T-helper 1 cell treated with Interleukin-12 subunit alpha and Interleukin-12 subunit beta and Interleukin-4 antibody, amounts not matched to agents 30 μg/mL and 1 μg/mL, for 36 hours (primary cell): ENCODE measurements around the gene METTL16.

Source experiments
- H3K27ac Mint-ChIP-seq: one replicate; pipeline ENCODE4 v1.8.0; 2021; ENCODE audit warnings: mild to moderate bottlenecking, mixed read lengths
- H3K27me3 Mint-ChIP-seq: one replicate; pipeline ENCODE4 v1.8.0; 2021; ENCODE audit warnings: low read depth, mixed read lengths
- H3K36me3 Mint-ChIP-seq: one replicate; pipeline ENCODE4 v1.8.0; 2021; ENCODE audit warnings: low read depth, mixed read lengths
- H3K4me1 Mint-ChIP-seq: one replicate; pipeline ENCODE4 v1.8.0; 2021; ENCODE audit warnings: low read depth, mixed read lengths
- H3K4me3 Mint-ChIP-seq: one replicate; pipeline ENCODE4 v1.8.0; 2021; ENCODE audit warnings: mild to moderate bottlenecking, moderate library complexity, mixed read lengths
- H3K9me3 Mint-ChIP-seq: one replicate; pipeline ENCODE4 v1.8.0; 2021; ENCODE audit warnings: mixed read lengths

Gene METTL16

DNA sequence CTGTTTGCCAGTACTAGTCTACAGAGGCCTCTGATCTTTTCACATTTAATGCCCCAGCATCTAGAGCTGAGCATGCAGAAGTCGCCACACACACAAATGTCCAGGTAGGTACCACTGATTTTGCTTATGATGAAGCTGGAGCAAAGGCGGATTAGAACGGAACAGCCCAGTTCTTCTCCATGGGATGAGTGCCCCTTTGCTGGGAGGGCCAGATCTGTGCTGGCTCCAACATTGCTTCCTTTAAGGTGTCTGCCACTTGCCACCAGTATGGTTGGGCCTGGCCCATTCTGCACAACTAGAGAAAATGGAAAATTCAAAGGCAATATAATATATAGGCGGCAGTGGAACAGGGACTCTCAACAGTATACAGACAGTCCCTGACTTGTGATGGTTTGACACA, 108.6 kb downstream of the METTL16 start:
- Mint-ChIP-seq H3K27me3 (no peaks in the 10 kb centered on the region), H3K4me1 (peaks cover 26% of the 10 kb centered on the region), H3K27ac (no peak overlapping the region), H3K36me3 (peaks cover 2% of the 10 kb centered on the region), H3K9me3 (no peaks in the 10 kb centered on the region), H3K4me3 (peak overlapping the region; percentile 13)

DNA sequence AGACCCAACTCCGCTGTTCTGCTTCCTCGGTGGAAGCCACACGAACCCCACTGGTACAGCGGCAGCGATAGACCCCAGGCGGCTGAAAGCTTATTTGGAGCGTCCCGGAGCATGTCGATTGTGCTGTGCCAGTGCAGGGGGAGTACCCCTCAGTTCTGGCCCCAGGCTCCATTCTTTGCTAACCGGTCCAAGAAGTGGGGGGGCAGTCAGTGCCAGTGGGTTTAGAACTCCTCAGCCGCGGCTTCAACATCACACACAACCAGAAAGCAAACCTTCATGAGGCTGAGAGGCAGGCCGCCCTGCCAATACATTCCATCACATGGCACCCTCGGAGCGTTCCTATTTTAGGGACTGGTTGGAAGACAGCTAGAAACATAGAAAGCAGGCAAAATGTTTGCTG, 109.1 kb downstream of the METTL16 start:
- H3K27me3 Mint-ChIP-seq: no peaks in the 10 kb centered on the region
- peaks cover 2% of the 10 kb centered on the region for H3K36me3 Mint-ChIP-seq
- peak overlapping the region; percentile 77 for H3K27ac Mint-ChIP-seq
- peak overlapping the region; percentile 77 for H3K4me3 Mint-ChIP-seq
- H3K4me1 Mint-ChIP-seq: peaks cover 31% of the 10 kb centered on the region
- H3K9me3 Mint-ChIP-seq: no peaks in the 10 kb centered on the region

GRCh38 chr17:2401426-2402221, 110.1 kb downstream of the METTL16 start:
- peaks cover 2% of the 10 kb centered on the region for H3K36me3 Mint-ChIP-seq
- H3K4me3 Mint-ChIP-seq: peak overlapping the region; percentile 92
- H3K27me3 Mint-ChIP-seq: no peaks in the 10 kb centered on the region
- H3K9me3 Mint-ChIP-seq: no peaks in the 10 kb centered on the region
- peaks cover 31% of the 10 kb centered on the region for H3K4me1 Mint-ChIP-seq
- H3K27ac Mint-ChIP-seq: peak overlapping the region; percentile 99

GRCh38 chr17:2400877-2401425, 110.7 kb downstream of the METTL16 start, which contains the start of gene MNT:
Gene MNT (minus strand): TSS chr17:2401060. CDS start chr17:2400712, 348 bp downstream.
- peaks cover 33% of the 10 kb centered on the region for H3K4me1 Mint-ChIP-seq
- peak within 1 kb of the TSS; percentile 93 for H3K4me3 Mint-ChIP-seq
- peaks cover 2% of the 10 kb centered on the region for H3K36me3 Mint-ChIP-seq

GRCh38 chr17:2400474-2400866, 111.2 kb downstream of the METTL16 start:
- H3K4me1 Mint-ChIP-seq: peaks cover 33% of the 10 kb centered on the region
- H3K36me3 Mint-ChIP-seq: peaks cover 2% of the 10 kb centered on the region
- no peaks in the 10 kb centered on the region for H3K9me3 Mint-ChIP-seq
- H3K27me3 Mint-ChIP-seq: no peaks in the 10 kb centered on the region
- peak overlapping the region; percentile 91 for H3K27ac Mint-ChIP-seq
- peak overlapping the region; percentile 93 for H3K4me3 Mint-ChIP-seq

More at GRCh38 chr17:2400877-2401425, 110.7 kb downstream of the METTL16 start, which contains the start of gene MNT:
- Mint-ChIP-seq H3K9me3 (no peaks in the 10 kb centered on the region), H3K27ac (peak within 1 kb of the TSS; percentile 99), H3K27me3 (no peaks in the 10 kb centered on the region)

- peak overlapping the region; percentile 93 for H3K4me3 Mint-ChIP-seq
- peaks cover 2% of the 10 kb centered on the region for H3K36me3 Mint-ChIP-seq
- no peaks in the 10 kb centered on the region for H3K9me3 Mint-ChIP-seq
- H3K4me1 Mint-ChIP-seq: peaks cover 28% of the 10 kb centered on the region
- peak overlapping the region; percentile 99 for H3K27ac Mint-ChIP-seq
- no peaks in the 10 kb centered on the region for H3K27me3 Mint-ChIP-seq
These were observed 111.9 kb downstream of the METTL16 start for GRCh38 chr17:2399572-2400473.

- H3K27ac Mint-ChIP-seq: peak overlapping the region; percentile 99
- H3K9me3 Mint-ChIP-seq: no peaks in the 10 kb centered on the region
- H3K27me3 Mint-ChIP-seq: no peaks in the 10 kb centered on the region
- peaks cover 30% of the 10 kb centered on the region for H3K4me1 Mint-ChIP-seq
- peak overlapping the region; percentile 93 for H3K4me3 Mint-ChIP-seq
- peaks cover 2% of the 10 kb centered on the region for H3K36me3 Mint-ChIP-seq
These were observed 112.8 kb downstream of the METTL16 start for GRCh38 chr17:2398655-2399571.

DNA sequence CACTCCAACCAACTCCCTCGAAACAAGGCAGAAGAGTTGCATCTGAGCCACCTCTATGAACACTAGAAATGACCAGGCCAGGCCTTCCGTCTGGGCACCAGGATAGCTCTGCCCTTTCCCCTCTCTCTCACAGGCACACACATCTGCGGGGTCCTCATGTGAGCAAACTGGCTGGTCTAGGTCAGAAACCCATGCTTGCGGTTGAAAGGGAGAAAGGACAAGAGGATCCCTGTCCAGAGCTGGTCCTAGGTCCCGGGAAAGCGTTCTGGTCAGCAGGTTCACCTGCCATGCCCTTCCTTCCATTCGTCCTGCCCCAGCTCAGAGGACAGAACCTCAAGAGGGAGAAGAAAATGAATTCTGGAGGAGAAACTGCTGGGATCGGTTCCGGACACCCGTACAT, 113.5 kb downstream of the METTL16 start:
- peak overlapping the region; percentile 77 for H3K27ac Mint-ChIP-seq
- peaks cover 2% of the 10 kb centered on the region for H3K36me3 Mint-ChIP-seq
- H3K4me1 Mint-ChIP-seq: peaks cover 30% of the 10 kb centered on the region

GRCh38 chr17:2397247-2398171, 114.2 kb downstream of the METTL16 start:
- Mint-ChIP-seq H3K9me3 (no peaks in the 10 kb centered on the region), H3K4me3 (peak overlapping the region; percentile 66), H3K27me3 (no peaks in the 10 kb centered on the region), H3K27ac (peak overlapping the region; percentile 77), H3K36me3 (peaks cover 2% of the 10 kb centered on the region), H3K4me1 (peaks cover 28% of the 10 kb centered on the region)

More for the DNA sequence above, 113.5 kb downstream of the METTL16 start:
- Mint-ChIP-seq H3K4me3 (peak overlapping the region; percentile 66), H3K27me3 (no peaks in the 10 kb centered on the region), H3K9me3 (no peaks in the 10 kb centered on the region)

GRCh38 chr17:2396568-2397246, 115.0 kb downstream of the METTL16 start:
- H3K27ac Mint-ChIP-seq: peak overlapping the region; percentile 77
- peak overlapping the region; percentile 74 for H3K4me3 Mint-ChIP-seq
- no peaks in the 10 kb centered on the region for H3K9me3 Mint-ChIP-seq
- peaks cover 34% of the 10 kb centered on the region for H3K4me1 Mint-ChIP-seq
- H3K27me3 Mint-ChIP-seq: no peaks in the 10 kb centered on the region
- peaks cover 2% of the 10 kb centered on the region for H3K36me3 Mint-ChIP-seq

- Mint-ChIP-seq H3K27me3 (no peaks in the 10 kb centered on the region), H3K4me1 (peaks cover 36% of the 10 kb centered on the region), H3K36me3 (peaks cover 2% of the 10 kb centered on the region), H3K4me3 (peak overlapping the region; percentile 74), H3K9me3 (no peaks in the 10 kb centered on the region), H3K27ac (peak overlapping the region; percentile 75)
These were observed 115.5 kb downstream of the METTL16 start for GRCh38 chr17:2396192-2396567.
